Gastroesophageal sphincter (tissue), 4 donors: ENCODE data around the gene TMEM273. TPM values are rescaled to one million over a fixed set of nuclear protein-coding genes. Genes with fewer than 3 reads are reported as not detected.

Source experiments
- ATAC-seq: fragments of 150-250 bp; one replicate; pipeline ENCODE4 v1.9.1; 2016; ENCODE audit warnings: mild to moderate bottlenecking, moderate library complexity
- H3K27ac ChIP-seq, 4 donors: fragments of 200-600 bp; sonication (generic) in 3 of 4; 1 replicate in 3 of 4; 2 replicates in 1 of 4; pipeline ENCODE4 v1.5.1; 2016 to 2019
- H3K27me3 ChIP-seq: fragments of 200-600 bp; sonication (generic); one replicate; pipeline ENCODE4 v1.5.1; 2019
- H3K36me3 ChIP-seq, 2 donors: fragments of 200-600 bp; sonication (generic); one replicate each; pipeline ENCODE4 v1.5.1; 2019; ENCODE audit warnings: control low read depth in 1 of 2
- H3K4me1 ChIP-seq, 3 donors: fragments of 200-600 bp; sonication (generic); 1 replicate in 2 of 3; 2 replicates in 1 of 3; pipeline ENCODE4 v1.5.1; 2016 to 2019; ENCODE audit warnings: control low read depth in 2 of 3
- H3K4me3 ChIP-seq, 2 donors: fragments of 200-600 bp; sonication (generic); one replicate each; pipeline ENCODE4 v1.5.1; 2019; ENCODE audit warnings: mild to moderate bottlenecking in 1 of 2, moderate library complexity in 1 of 2
- H3K9me3 ChIP-seq, 3 donors: fragments of 200-600 bp; sonication (generic); one replicate each; pipeline ENCODE4 v1.5.1; 2017 to 2019; ENCODE audit warnings: control low read depth in 2 of 3
- CTCF ChIP-seq, 4 experiments: fragments of 200-600 bp in 2 of 4; fragments of 450-650 bp in 2 of 4; sonication (generic) in 1 of 4; IDR thresholded peaks; one replicate each; pipeline ENCODE4 v1.5.1; 2017 to 2019; ENCODE audit warnings: antibody characterized with exemption in 4 of 4, mild to moderate bottlenecking in 2 of 4, moderate library complexity in 2 of 4
- EP300 ChIP-seq: sonication (generic); formaldehyde crosslinking; IDR thresholded peaks from one replicate; pipeline ENCODE4 v1.6.1; 2017; ENCODE audit warnings: antibody characterized with exemption, mild to moderate bottlenecking
- POLR2A ChIP-seq, 2 donors: fragments of 450-650 bp; IDR thresholded peaks; one replicate each; pipeline ENCODE4 v1.6.1; 2017; ENCODE audit warnings: antibody characterized with exemption in 2 of 2, mild to moderate bottlenecking in 2 of 2, moderate library complexity in 1 of 2
- POLR2AphosphoS5 ChIP-seq: sonication (generic); formaldehyde crosslinking; IDR thresholded peaks from one replicate; pipeline ENCODE4 v1.6.1; 2017; ENCODE audit warnings: antibody characterized with exemption
- WGBS, 2 donors: methylation state at CpG; one replicate each; pipeline ENCODE4 v1.1.5; 2018; ENCODE audit warnings: low coverage in 1 of 2; 5-methylcytosine and 5-hydroxymethylcytosine counted together
- total RNA-seq, 4 donors: library from RNA; depleted of rRNA; stranded (reverse); fragments of >200 nt; gene quantifications; one replicate each; pipeline ENCODE4 v1.1.0, GENCODE V29; 2016

TMEM273 gene
- total RNA-seq, 4 donors from 2014 or later = 12.4 to 65.8 (median 21.7) TPM

- H3K27ac ChIP-seq = no peak overlapping the region
- H3K4me3 ChIP-seq = no peak overlapping the region
- H3K36me3 ChIP-seq = no peaks in the 10 kb centered on the region
- H3K9me3 ChIP-seq = no peaks in the 10 kb centered on the region
- no peak for TF ChIP-seq EP300
- TF ChIP-seq CTCF (IDR thresholded peaks at IDR 0.05) = no peak
- TF ChIP-seq POLR2AphosphoS5 = no peak
- TF ChIP-seq POLR2A (IDR thresholded peaks at IDR 0.05) = no peak
- 81 to 89% methylated on average over 4 to 5 of the region's 6 CpGs for WGBS, 2 donors
- peaks cover 14% of the 10 kb centered on the region for H3K27me3 ChIP-seq
- no peak for ATAC-seq
- H3K4me1 ChIP-seq = no peaks in the 10 kb centered on the region
Observed at GRCh38 chr10:49154641-49155040, 33.5 kb downstream of the TMEM273 start.

- WGBS, 2 donors = no CpG with 5 or more reads among the region's 1 CpG
- no peak for TF ChIP-seq POLR2A (IDR thresholded peaks at IDR 0.05)
- TF ChIP-seq EP300 = no peak
- TF ChIP-seq CTCF (IDR thresholded peaks at IDR 0.05) = no peak
- no peak for TF ChIP-seq POLR2AphosphoS5
- ATAC-seq = no peak
Observed at GRCh38 chr10:49153971-49154370, 34.2 kb downstream of the TMEM273 start.

GRCh38 chr10:49153115-49153514 lies 35.1 kb downstream of the TMEM273 start:
- TF ChIP-seq EP300 (no peak), CTCF (IDR thresholded peaks at IDR 0.05) (no peak)
- H3K4me1 ChIP-seq = no peaks in the 10 kb centered on the region
- H3K27me3 ChIP-seq = peaks cover 14% of the 10 kb centered on the region
- 68 to 90% methylated on average over 3 to 4 of the region's 4 CpGs for WGBS, 2 donors
- H3K36me3 ChIP-seq = no peaks in the 10 kb centered on the region
- no peak overlapping the region for H3K4me3 ChIP-seq
- H3K9me3 ChIP-seq = peaks cover 0 to 3% (median 0%) of the 10 kb centered on the region in 3 donors
- no peak overlapping the region for H3K27ac ChIP-seq
- ATAC-seq = no peak

More at GRCh38 chr10:49153971-49154370, 34.2 kb downstream of the TMEM273 start:
- Histone ChIP-seq H3K27me3 (peaks cover 14% of the 10 kb centered on the region), H3K4me1 (no peaks in the 10 kb centered on the region), H3K9me3 (no peaks in the 10 kb centered on the region), H3K27ac (no peak overlapping the region), H3K4me3 (no peak overlapping the region), H3K36me3 (no peaks in the 10 kb centered on the region)

GRCh38 chr10:49152663-49153062 lies 35.5 kb downstream of the TMEM273 start:
- no peak for ATAC-seq
- no peak for TF ChIP-seq POLR2A (IDR thresholded peaks at IDR 0.05)
- TF ChIP-seq EP300 = no peak
- TF ChIP-seq CTCF (IDR thresholded peaks at IDR 0.05) = no peak
- no peak for TF ChIP-seq POLR2AphosphoS5
- Histone ChIP-seq H3K4me3 (no peak overlapping the region), H3K9me3 (peaks cover 0 to 7% (median 0%) of the 10 kb centered on the region in 3 donors), H3K27ac (no peak overlapping the region), H3K36me3 (no peaks in the 10 kb centered on the region), H3K4me1 (no peaks in the 10 kb centered on the region), H3K27me3 (peaks cover 14% of the 10 kb centered on the region)
- WGBS, 2 donors = 72 to 80% methylated on average over 2 to 4 of the region's 4 CpGs

- no peak for ATAC-seq
- no peak overlapping the region for H3K27ac ChIP-seq
- H3K4me3 ChIP-seq = no peak overlapping the region
- 69 to 92% methylated on average over 2 to 3 of the region's 4 CpGs for WGBS, 2 donors
- TF ChIP-seq EP300 (no peak), POLR2A (IDR thresholded peaks at IDR 0.05) (no peak)
- H3K27me3 ChIP-seq = peaks cover 13% of the 10 kb centered on the region
- peaks cover 0 to 13% (median 0%) of the 10 kb centered on the region in 3 donors for H3K9me3 ChIP-seq
- H3K36me3 ChIP-seq = no peaks in the 10 kb centered on the region
- H3K4me1 ChIP-seq = no peaks in the 10 kb centered on the region
Observed at GRCh38 chr10:49152037-49152436, 36.2 kb downstream of the TMEM273 start.
